Astrocyte (in vitro differentiated cells and primary cell): ENCODE measurements around the gene RUFY3. TPM values are rescaled to one million over a fixed set of nuclear protein-coding genes. Genes with fewer than 3 reads are reported as not detected.
"Not testable (repeated sequence)": the region's sequence is repeated elsewhere in the genome, so short reads cannot be mapped to it uniquely, and the experiment has no call there.

ENCODE experiments used
- DNase-seq: peaks from one replicate; pipeline ENCODE4 v3.0.0-alpha.2; 2010; ENCODE audit warnings: low read depth
- FAIRE-seq: peaks from 2 replicates; lab custom pipeline; 2011; peaks lifted over from hg19 to GRCh38; lab: Jason Lieb, UNC
- H2AFZ ChIP-seq: 2 replicates; pipeline ENCODE4 v1.6.0; 2012; ENCODE audit warnings: low read depth, low read length, inconsistent platforms
- H3K27ac ChIP-seq: 2 replicates; pipeline ENCODE4 v1.5.1; 2011; ENCODE audit warnings: low read depth, low read length, inconsistent platforms
- H3K27me3 ChIP-seq: 2 replicates; pipeline ENCODE4 v1.6.0; 2011; ENCODE audit warnings: low read length, inconsistent platforms; ENCODE audit not compliant: insufficient read depth
- H3K36me3 ChIP-seq: 2 replicates; pipeline ENCODE4 v1.5.1; 2011; ENCODE audit warnings: low read length, inconsistent platforms; ENCODE audit not compliant: insufficient read depth
- H3K4me1 ChIP-seq: 2 replicates; pipeline ENCODE4 v1.5.1; 2011; ENCODE audit warnings: low read length, inconsistent platforms; ENCODE audit not compliant: insufficient read depth
- H3K4me2 ChIP-seq: 2 replicates; pipeline ENCODE4 v1.6.0; 2012; ENCODE audit warnings: low read length, inconsistent platforms
- H3K4me3 ChIP-seq: 2 replicates; pipeline ENCODE4 v1.5.1; 2011; ENCODE audit warnings: low read depth, mild to moderate bottlenecking, low read length, inconsistent platforms; ENCODE audit not compliant: insufficient read depth
- H3K79me2 ChIP-seq: 2 replicates; pipeline ENCODE4 v1.6.0; 2012; ENCODE audit warnings: mild to moderate bottlenecking, low read length, inconsistent platforms; ENCODE audit not compliant: insufficient read depth
- H3K9ac ChIP-seq: 2 replicates; pipeline ENCODE4 v1.6.0; 2012; ENCODE audit warnings: mild to moderate bottlenecking, low read length, inconsistent platforms
- H3K9me3 ChIP-seq: 2 replicates; pipeline ENCODE4 v1.5.1; 2012; ENCODE audit warnings: low read depth, mild to moderate bottlenecking, low read length, inconsistent platforms; ENCODE audit not compliant: insufficient read depth
- H4K20me1 ChIP-seq: 2 replicates; pipeline ENCODE4 v1.6.0; 2012; ENCODE audit warnings: low read length, inconsistent platforms; ENCODE audit not compliant: insufficient read depth
- H3K27ac Mint-ChIP-seq: one replicate; pipeline ENCODE4 v1.8.0; 2021; ENCODE audit warnings: mild to moderate bottlenecking, mixed read lengths; ENCODE audit not compliant: unreplicated experiment
- H3K27me3 Mint-ChIP-seq: one replicate; pipeline ENCODE4 v1.8.0; 2021; ENCODE audit warnings: low read depth, mixed read lengths; ENCODE audit not compliant: unreplicated experiment
- H3K36me3 Mint-ChIP-seq: one replicate; pipeline ENCODE4 v1.8.0; 2021; ENCODE audit warnings: low read depth, mixed read lengths; ENCODE audit not compliant: unreplicated experiment
- H3K4me1 Mint-ChIP-seq: one replicate; pipeline ENCODE4 v1.8.0; 2021; ENCODE audit warnings: low read depth, mixed read lengths; ENCODE audit not compliant: unreplicated experiment
- H3K4me3 Mint-ChIP-seq: one replicate; pipeline ENCODE4 v1.8.0; 2021; ENCODE audit warnings: mild to moderate bottlenecking, moderate library complexity, mixed read lengths; ENCODE audit not compliant: unreplicated experiment
- H3K9me3 Mint-ChIP-seq: one replicate; pipeline ENCODE4 v1.8.0; 2021; ENCODE audit warnings: mild to moderate bottlenecking, mixed read lengths; ENCODE audit not compliant: unreplicated experiment
- EZH2 ChIP-seq: IDR thresholded peaks from 2 replicates; pipeline ENCODE4 v1.6.1; 2012; ENCODE audit warnings: mild to moderate bottlenecking, low read length, inconsistent platforms; ENCODE audit not compliant: insufficient read depth
- total RNA-seq: library from RNA; stranded (reverse); gene quantifications from 2 replicates; pipeline ENCODE4 v1.2.1, GENCODE V29; 2021
- TF ChIP-seq, protein P1 (sequence below): IDR thresholded peaks from 2 replicates; pipeline ENCODE4 v1.5.1; 2011; ENCODE audit warnings: low read depth, mild to moderate bottlenecking, inconsistent platforms, low read length, moderate library complexity; ENCODE audit not compliant: insufficient read depth

Gene RUFY3
- total RNA-seq, 1 donor from 2014 or later = 57.5 TPM

- Mint-ChIP-seq H3K9me3 (no peaks in the 10 kb centered on the region), H3K4me1 (peaks cover 12% of the 10 kb centered on the region), H3K27me3 (no peaks in the 10 kb centered on the region), H3K27ac (peak overlapping the region; percentile 14), H3K36me3 (peaks cover 2% of the 10 kb centered on the region), H3K4me3 (peak overlapping the region; percentile 21)
- Histone ChIP-seq H3K79me2 (peaks cover 81% of the 10 kb centered on the region), H3K4me3 (peak overlapping the region; percentile 50), H4K20me1 (peaks cover 61% of the 10 kb centered on the region), H3K4me1 (peaks cover 11% of the 10 kb centered on the region), H3K4me2 (peak overlapping the region; percentile 93), H3K9me3 (no peaks in the 10 kb centered on the region), H2AFZ (no peak overlapping the region), H3K9ac (peak overlapping the region; percentile 79), H3K27me3 (no peaks in the 10 kb centered on the region), H3K36me3 (no peaks in the 10 kb centered on the region), H3K27ac (peak overlapping the region; percentile 62)
- TF ChIP-seq, protein P1, sequence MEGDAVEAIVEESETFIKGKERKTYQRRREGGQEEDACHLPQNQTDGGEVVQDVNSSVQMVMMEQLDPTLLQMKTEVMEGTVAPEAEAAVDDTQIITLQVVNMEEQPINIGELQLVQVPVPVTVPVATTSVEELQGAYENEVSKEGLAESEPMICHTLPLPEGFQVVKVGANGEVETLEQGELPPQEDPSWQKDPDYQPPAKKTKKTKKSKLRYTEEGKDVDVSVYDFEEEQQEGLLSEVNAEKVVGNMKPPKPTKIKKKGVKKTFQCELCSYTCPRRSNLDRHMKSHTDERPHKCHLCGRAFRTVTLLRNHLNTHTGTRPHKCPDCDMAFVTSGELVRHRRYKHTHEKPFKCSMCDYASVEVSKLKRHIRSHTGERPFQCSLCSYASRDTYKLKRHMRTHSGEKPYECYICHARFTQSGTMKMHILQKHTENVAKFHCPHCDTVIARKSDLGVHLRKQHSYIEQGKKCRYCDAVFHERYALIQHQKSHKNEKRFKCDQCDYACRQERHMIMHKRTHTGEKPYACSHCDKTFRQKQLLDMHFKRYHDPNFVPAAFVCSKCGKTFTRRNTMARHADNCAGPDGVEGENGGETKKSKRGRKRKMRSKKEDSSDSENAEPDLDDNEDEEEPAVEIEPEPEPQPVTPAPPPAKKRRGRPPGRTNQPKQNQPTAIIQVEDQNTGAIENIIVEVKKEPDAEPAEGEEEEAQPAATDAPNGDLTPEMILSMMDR = no peak
- no peak for TF ChIP-seq EZH2
- FAIRE-seq (no peak), DNase-seq (no peak)
Observed at GRCh38 chr4:70734971-70735370, 13.2 kb downstream of the RUFY3 start.

- H3K4me2 ChIP-seq, H3K27me3 ChIP-seq, H3K9me3 ChIP-seq, H3K36me3 Mint-ChIP-seq, H3K27ac ChIP-seq, FAIRE-seq, H3K27me3 Mint-ChIP-seq, H3K9ac ChIP-seq, H3K9me3 Mint-ChIP-seq, H3K27ac Mint-ChIP-seq, H3K4me3 ChIP-seq, H3K36me3 ChIP-seq, H2AFZ ChIP-seq: not testable (repeated sequence)
- Mint-ChIP-seq H3K4me1 (peaks cover 13% of the 10 kb centered on the region), H3K4me3 (peak overlapping the region; percentile 34)
- DNase-seq = peak; percentile 54
- peaks cover 64% of the 10 kb centered on the region for H4K20me1 ChIP-seq
- peaks cover 83% of the 10 kb centered on the region for H3K79me2 ChIP-seq
- H3K4me1 ChIP-seq = peaks cover 11% of the 10 kb centered on the region
Observed at GRCh38 chr4:70735915-70736314, 14.2 kb downstream of the RUFY3 start.

GRCh38 chr4:70737006-70737405 is 15.2 kb downstream of the RUFY3 start:
- H3K4me3 ChIP-seq = no peak overlapping the region
- H3K27me3 ChIP-seq = no peaks in the 10 kb centered on the region
- Mint-ChIP-seq H3K4me3 (no peak overlapping the region), H3K27me3 (no peaks in the 10 kb centered on the region), H3K9me3 (no peaks in the 10 kb centered on the region), H3K27ac (no peak overlapping the region), H3K36me3 (peaks cover 2% of the 10 kb centered on the region), H3K4me1 (peaks cover 15% of the 10 kb centered on the region)
- H3K36me3 ChIP-seq = no peaks in the 10 kb centered on the region
- peaks cover 15% of the 10 kb centered on the region for H3K4me1 ChIP-seq
- peaks cover 62% of the 10 kb centered on the region for H4K20me1 ChIP-seq
- peaks cover 80% of the 10 kb centered on the region for H3K79me2 ChIP-seq
- H3K4me2 ChIP-seq = no peak overlapping the region
- no peak overlapping the region for H2AFZ ChIP-seq
- no peak for DNase-seq
- no peak for FAIRE-seq
- TF ChIP-seq, protein P1 = no peak
- no peak for TF ChIP-seq EZH2
- H3K9me3 ChIP-seq = no peaks in the 10 kb centered on the region
- H3K27ac ChIP-seq = no peak overlapping the region
- H3K9ac ChIP-seq = no peak overlapping the region
